ENCODE measurements around the gene SNAPC5. TPM values are rescaled to one million over a fixed set of nuclear protein-coding genes. Genes with fewer than 3 reads are reported as not detected.

Gene SNAPC5
- total and polyA plus RNA-seq, 5 experiments from 2014 or later = 42.0 to 76.0 (median 60.4) TPM

Small RNA genes lying within 50 kb of the gene (microRNA-seq; reads per million reads assigned to microRNA genes)
- 1.4 reads per million for gene MIR4512 (ENCODE audit: borderline microRNAs expressed)

Other genes with a start within 250 kb of the SNAPC5 start
- not detected for gene MEGF11, start 244.0 kb downstream of the SNAPC5 start, total RNA-seq
- gene MEGF11, start 244.0 kb downstream of the SNAPC5 start, polyA plus RNA-seq = not detected
- 10 to 100 TPM; 39.8 to 41.0 TPM for gene DIS3L, start 204.2 kb downstream of the SNAPC5 start, total RNA-seq
- gene DIS3L, start 204.2 kb downstream of the SNAPC5 start, polyA plus RNA-seq = 10 to 100 TPM; 25.5 to 41.0 (median 27.0) TPM
- 10 to 100 TPM; 13.6 to 14.4 TPM for gene TIPIN, start 141.1 kb downstream of the SNAPC5 start, total RNA-seq
- gene TIPIN, start 141.1 kb downstream of the SNAPC5 start, polyA plus RNA-seq = 10 to 100 TPM in 2 of 3 donors, 1 to 10 TPM in 1; 9.0 to 12.1 (median 10.3) TPM
- 10 to 100 TPM; 49.3 to 50.8 TPM for gene MAP2K1, start 110.8 kb downstream of the SNAPC5 start, total RNA-seq
- 10 to 100 TPM; 34.7 to 41.7 (median 39.3) TPM for gene MAP2K1, start 110.8 kb downstream of the SNAPC5 start, polyA plus RNA-seq
- gene RPL4, start 7.1 kb upstream of the SNAPC5 start, total RNA-seq = 1,000 to 10,000 TPM; 3,846 to 3,880 TPM
- 1,000 to 10,000 TPM; 1,518 to 1,766 (median 1,686) TPM for gene RPL4, start 7.1 kb upstream of the SNAPC5 start, polyA plus RNA-seq
- 10 to 100 TPM in 1 of 2 experiments, 1 to 10 TPM in 1; 7.2 to 12.8 TPM for gene ZWILCH, start 7.6 kb upstream of the SNAPC5 start, total RNA-seq
- gene ZWILCH, start 7.6 kb upstream of the SNAPC5 start, polyA plus RNA-seq = 1 to 10 TPM; 5.9 to 6.7 (median 6.4) TPM
- gene LCTL, start 68.2 kb upstream of the SNAPC5 start, total RNA-seq = not detected
- not detected for gene LCTL, start 68.2 kb upstream of the SNAPC5 start, polyA plus RNA-seq
- gene SMAD6, start 204.5 kb upstream of the SNAPC5 start, total RNA-seq = under 1 TPM; 0.08 to 0.16 TPM
- not detected for gene SMAD6, start 204.5 kb upstream of the SNAPC5 start, polyA plus RNA-seq

All from naive thymus-derived CD8-positive, alpha-beta T cell (primary cell).